ENCODE data around the gene C1orf53. TPM values are rescaled to one million over a fixed set of nuclear protein-coding genes. Genes with fewer than 3 reads are reported as not detected.
"Not testable (repeated sequence)": the region's sequence is repeated elsewhere in the genome, so short reads cannot be mapped to it uniquely, and the experiment has no call there.

The C1orf53 gene
- total RNA-seq, 1 donor from 2014 or later, result 3.8 TPM

DNA sequence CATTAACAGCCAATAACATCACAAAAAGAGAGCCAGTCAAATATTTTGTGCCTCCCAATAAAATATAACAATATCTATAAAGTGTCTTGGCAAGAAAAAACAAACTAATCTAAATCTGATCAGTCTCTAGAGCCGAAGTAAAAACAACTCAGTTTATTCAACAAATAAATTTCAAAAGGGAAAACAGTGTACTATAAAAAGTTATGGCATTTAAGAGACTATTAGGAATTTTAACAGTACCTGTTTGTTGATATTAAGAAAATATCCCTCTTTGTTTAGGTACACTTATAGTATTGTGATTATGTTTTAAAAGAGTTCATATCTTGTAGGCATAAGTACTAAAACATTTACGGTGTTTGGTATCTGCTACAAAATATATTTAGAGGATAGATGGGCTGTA lies 36.6 kb upstream of the C1orf53 start:
- H3K27ac Mint-ChIP-seq, result peak overlapping the region; percentile 34
- H3K27me3 Mint-ChIP-seq (ENCODE audit: low read depth), result no peaks in the 10 kb centered on the region
- no peak for DNase-seq (ENCODE audit: low spot score in 2 of 2, unreplicated experiment in 2 of 2)
- TF ChIP-seq CTCF (IDR thresholded peaks at IDR 0.05; ENCODE audit: unreplicated experiment), result no peak
- H3K4me1 Mint-ChIP-seq, result peaks cover 36% of the 10 kb centered on the region
- peaks cover 8% of the 10 kb centered on the region for H3K9me3 Mint-ChIP-seq
- H3K4me3 Mint-ChIP-seq, result no peak overlapping the region
- peaks cover under 1% of the 10 kb centered on the region for H3K36me3 Mint-ChIP-seq

DNA sequence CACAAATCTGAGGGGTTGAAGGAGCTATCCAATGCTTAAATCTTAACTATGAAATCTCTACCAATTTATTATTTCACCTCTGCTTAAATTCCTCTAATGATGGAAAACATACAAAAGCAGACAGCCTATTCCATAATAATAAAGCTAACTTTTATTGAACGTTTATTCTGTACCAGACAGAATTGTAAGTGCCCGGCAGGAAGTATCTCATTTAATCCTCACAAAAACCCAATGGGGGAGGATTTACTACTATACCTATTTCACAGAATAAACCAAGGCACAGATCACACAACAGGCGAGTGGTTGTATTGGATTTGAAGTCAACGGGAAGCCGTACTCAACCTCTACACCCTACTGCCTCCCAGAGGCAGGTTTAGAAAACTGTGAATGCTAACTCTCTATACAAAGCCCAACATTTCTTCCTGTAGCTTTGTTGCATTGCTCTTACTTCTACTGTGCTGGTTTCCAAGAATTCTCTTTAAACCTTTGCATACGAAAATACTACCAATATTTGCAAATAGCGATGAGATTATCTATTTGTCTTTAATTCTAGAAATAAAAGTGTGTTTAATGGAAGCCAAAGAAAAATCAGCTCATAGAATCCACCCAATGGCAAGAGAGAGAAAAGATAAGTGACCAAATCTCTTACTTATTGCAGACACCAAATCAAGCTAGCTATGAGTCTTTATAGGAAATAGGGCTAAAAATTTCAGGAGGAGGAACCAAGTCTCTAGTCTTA lies 33.5 kb upstream of the C1orf53 start:
- TF ChIP-seq CTCF (IDR thresholded peaks at IDR 0.05; ENCODE audit: unreplicated experiment), result no peak
- Mint-ChIP-seq H3K36me3 (peaks cover 9% of the 10 kb centered on the region), H3K27me3 (ENCODE audit: low read depth) (no peaks in the 10 kb centered on the region), H3K27ac (peak overlapping the region; percentile 87), H3K4me1 (peaks cover 19% of the 10 kb centered on the region), H3K9me3 (peaks cover 18% of the 10 kb centered on the region), H3K4me3 (no peak overlapping the region)
- DNase-seq (ENCODE audit: low spot score in 2 of 2, unreplicated experiment in 2 of 2), result no peak

GRCh38 chr1:197869490-197870077 lies 32.8 kb upstream of the C1orf53 start:
- peaks cover 17% of the 10 kb centered on the region for H3K9me3 Mint-ChIP-seq
- no peak for TF ChIP-seq CTCF (IDR thresholded peaks at IDR 0.05; ENCODE audit: unreplicated experiment)
- peak overlapping the region; percentile 87 for H3K27ac Mint-ChIP-seq
- H3K4me1 Mint-ChIP-seq, result peaks cover 19% of the 10 kb centered on the region
- H3K4me3 Mint-ChIP-seq, result no peak overlapping the region
- H3K36me3 Mint-ChIP-seq, result peaks cover 9% of the 10 kb centered on the region
- no peaks in the 10 kb centered on the region for H3K27me3 Mint-ChIP-seq (ENCODE audit: low read depth)
- no peak for DNase-seq (ENCODE audit: low spot score in 2 of 2, unreplicated experiment in 2 of 2)

GRCh38 chr1:197876894-197877293 lies 25.5 kb upstream of the C1orf53 start:
- H3K27ac Mint-ChIP-seq, result no peak overlapping the region
- no peaks in the 10 kb centered on the region for H3K4me1 Mint-ChIP-seq
- H3K4me3 Mint-ChIP-seq, result no peak overlapping the region
- TF ChIP-seq CTCF (IDR thresholded peaks at IDR 0.05; ENCODE audit: unreplicated experiment), result no peak
- H3K9me3 Mint-ChIP-seq, result peaks cover 47% of the 10 kb centered on the region
- no peak for DNase-seq (ENCODE audit: low spot score in 2 of 2, unreplicated experiment in 2 of 2)
- peaks cover 5% of the 10 kb centered on the region for H3K27me3 Mint-ChIP-seq (ENCODE audit: low read depth)
- H3K36me3 Mint-ChIP-seq, result peaks cover 14% of the 10 kb centered on the region

DNA sequence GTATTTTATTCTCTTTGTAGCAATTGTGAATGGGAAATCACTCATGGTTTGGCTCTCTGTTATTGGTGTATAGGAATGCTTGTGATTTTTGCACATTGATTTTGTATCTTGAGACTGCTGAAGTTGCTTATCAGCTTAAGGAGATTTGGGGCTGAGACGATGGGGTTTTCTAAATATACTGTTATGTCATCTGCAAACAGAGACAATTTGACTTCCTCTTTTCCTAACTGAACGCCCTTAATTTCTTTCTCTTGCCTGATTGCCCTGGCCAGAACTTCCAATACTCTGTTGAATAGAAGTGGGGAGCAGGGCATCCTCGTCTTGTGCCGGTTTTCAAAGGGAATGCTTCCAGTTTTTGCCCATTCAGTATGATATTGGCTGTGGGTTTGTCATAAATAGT lies 22.0 kb upstream of the C1orf53 start:
- DNase-seq (ENCODE audit: low spot score in 2 of 2, unreplicated experiment in 2 of 2); H3K27ac Mint-ChIP-seq; H3K27me3 Mint-ChIP-seq (ENCODE audit: low read depth); H3K4me3 Mint-ChIP-seq; H3K4me1 Mint-ChIP-seq; H3K36me3 Mint-ChIP-seq: not testable (repeated sequence)
- H3K9me3 Mint-ChIP-seq, result peaks cover 52% of the 10 kb centered on the region

- H3K27ac Mint-ChIP-seq; H3K4me1 Mint-ChIP-seq; H3K36me3 Mint-ChIP-seq; DNase-seq (ENCODE audit: low spot score in 2 of 2, unreplicated experiment in 2 of 2); H3K4me3 Mint-ChIP-seq; H3K27me3 Mint-ChIP-seq (ENCODE audit: low read depth): not testable (repeated sequence)
- peaks cover 43% of the 10 kb centered on the region for H3K9me3 Mint-ChIP-seq
Observed at GRCh38 chr1:197882241-197882640, 20.2 kb upstream of the C1orf53 start.
